Epithelial cell of esophagus (primary cell): ENCODE data around the gene CCL17.
A peak's percentile ranks its signal among the peaks of the same experiment; 100 is the strongest.

ENCODE experiments used
- DNase-seq: peaks from one replicate; pipeline ENCODE4 v3.0.0; 2010; ENCODE audit warnings: low read depth
- H3K4me3 ChIP-seq: 2 replicates; pipeline ENCODE4 v1.5.1; 2011; ENCODE audit warnings: mild to moderate bottlenecking, low read length, control low read depth
- CTCF ChIP-seq: IDR thresholded peaks from 2 replicates; pipeline ENCODE4 v1.5.1; 2011; ENCODE audit warnings: low read depth, mild to moderate bottlenecking, low read length, control low read depth, inconsistent platforms; ENCODE audit not compliant: insufficient read depth; ENCODE audit errors: missing control alignments

The CCL17 gene

GRCh38 chr16:57384248-57385070 lies 20.1 kb upstream of the CCL17 start:
- H3K4me3 ChIP-seq = no peak overlapping the region
- TF ChIP-seq CTCF = no peak
- no peak for DNase-seq

GRCh38 chr16:57385083-57385482 lies 19.5 kb upstream of the CCL17 start:
- no peak for TF ChIP-seq CTCF
- no peak overlapping the region for H3K4me3 ChIP-seq
- no peak for DNase-seq

- no peak overlapping the region for H3K4me3 ChIP-seq
- no peak for TF ChIP-seq CTCF
- no peak for DNase-seq
These were observed 18.1 kb upstream of the CCL17 start for GRCh38 chr16:57386381-57386951.

- no peak for DNase-seq
- no peak for TF ChIP-seq CTCF
- no peak overlapping the region for H3K4me3 ChIP-seq
These were observed 16.8 kb upstream of the CCL17 start for GRCh38 chr16:57387598-57388354.

GRCh38 chr16:57388359-57389086 lies 16.0 kb upstream of the CCL17 start:
- peak; percentile 58 for DNase-seq
- TF ChIP-seq CTCF = no peak
- H3K4me3 ChIP-seq = no peak overlapping the region

GRCh38 chr16:57389087-57389468 lies 15.5 kb upstream of the CCL17 start:
- DNase-seq = no peak
- H3K4me3 ChIP-seq = no peak overlapping the region
- TF ChIP-seq CTCF = no peak
